EL (cell line): ENCODE data around the gene ALG6.
A peak's percentile ranks its signal among the peaks of the same experiment; 100 is the strongest.

Experiments used
- DNase-seq: peaks from one replicate; pipeline ENCODE4 v3.0.0-alpha.2; 2016

Gene ALG6

DNA sequence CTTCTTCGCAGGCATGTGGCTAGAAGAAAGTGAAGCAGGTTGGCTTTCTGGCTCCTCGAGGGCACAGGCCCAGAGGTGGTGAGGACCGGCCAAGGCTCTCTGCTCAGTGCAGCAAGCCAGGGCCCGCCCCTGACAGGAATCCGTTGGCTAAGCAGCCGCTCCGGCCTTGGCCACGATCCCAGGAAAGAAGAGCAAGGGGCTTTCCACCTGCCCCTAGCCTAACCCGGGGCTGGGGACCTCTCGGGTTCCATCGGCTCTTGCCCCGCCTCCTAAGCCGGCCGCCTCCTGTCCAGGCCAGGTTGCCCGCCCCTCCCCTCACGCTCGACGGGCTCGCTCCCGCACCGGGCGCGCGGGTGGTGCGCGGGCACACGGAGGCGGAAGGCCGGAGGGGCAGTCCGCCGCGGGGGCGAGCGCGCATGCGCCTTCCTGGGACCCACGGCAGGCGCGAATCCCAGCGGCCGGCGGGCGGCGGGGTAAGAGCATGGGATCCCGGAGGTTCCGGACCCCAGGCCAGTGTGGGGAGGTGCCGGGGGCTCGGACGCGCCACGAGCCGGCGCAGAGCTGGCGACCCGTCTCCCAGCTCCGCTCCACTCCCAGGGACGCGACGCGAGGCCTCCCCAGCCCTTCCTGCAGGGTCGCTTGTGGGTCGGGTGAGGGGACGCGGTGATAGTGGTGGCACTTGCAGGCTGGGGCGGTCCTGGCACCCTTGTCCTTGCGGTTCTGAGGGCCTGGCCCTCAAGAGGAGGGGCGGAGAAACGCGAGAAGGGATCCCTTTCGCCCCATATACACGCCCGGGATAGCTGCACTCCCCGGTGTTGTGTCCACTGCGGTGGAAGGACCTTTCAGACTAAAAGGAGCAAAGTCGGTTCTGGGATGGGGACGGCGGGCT, at the start of gene ALG6:
TSS of gene ALG6 (plus strand) at position 413 of the 889 bp plus-strand sequence. CDS start 3,351 bp downstream, outside the sequence.
- peak; percentile 95 for DNase-seq

DNA sequence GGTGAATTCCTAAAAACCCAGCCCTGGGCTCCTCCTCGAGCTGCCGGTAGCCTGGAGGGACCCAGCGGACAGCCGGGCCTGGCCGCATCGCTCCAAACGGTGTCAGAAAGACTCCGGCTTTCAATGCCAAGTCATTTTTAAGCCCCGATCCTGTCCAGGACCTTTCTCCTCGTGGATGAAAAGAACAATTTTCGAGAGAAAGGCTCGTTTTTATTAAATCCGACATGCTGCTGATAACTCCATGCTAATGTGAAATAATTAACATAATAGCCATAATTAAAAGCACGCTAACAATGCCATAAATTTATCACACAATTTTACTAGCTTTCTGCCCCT, 49.6 kb upstream of the ALG6 start:
- DNase-seq, result no peak

- no peak for DNase-seq
These were observed 49.0 kb upstream of the ALG6 start for GRCh38 chr1:63318201-63318979.

DNA sequence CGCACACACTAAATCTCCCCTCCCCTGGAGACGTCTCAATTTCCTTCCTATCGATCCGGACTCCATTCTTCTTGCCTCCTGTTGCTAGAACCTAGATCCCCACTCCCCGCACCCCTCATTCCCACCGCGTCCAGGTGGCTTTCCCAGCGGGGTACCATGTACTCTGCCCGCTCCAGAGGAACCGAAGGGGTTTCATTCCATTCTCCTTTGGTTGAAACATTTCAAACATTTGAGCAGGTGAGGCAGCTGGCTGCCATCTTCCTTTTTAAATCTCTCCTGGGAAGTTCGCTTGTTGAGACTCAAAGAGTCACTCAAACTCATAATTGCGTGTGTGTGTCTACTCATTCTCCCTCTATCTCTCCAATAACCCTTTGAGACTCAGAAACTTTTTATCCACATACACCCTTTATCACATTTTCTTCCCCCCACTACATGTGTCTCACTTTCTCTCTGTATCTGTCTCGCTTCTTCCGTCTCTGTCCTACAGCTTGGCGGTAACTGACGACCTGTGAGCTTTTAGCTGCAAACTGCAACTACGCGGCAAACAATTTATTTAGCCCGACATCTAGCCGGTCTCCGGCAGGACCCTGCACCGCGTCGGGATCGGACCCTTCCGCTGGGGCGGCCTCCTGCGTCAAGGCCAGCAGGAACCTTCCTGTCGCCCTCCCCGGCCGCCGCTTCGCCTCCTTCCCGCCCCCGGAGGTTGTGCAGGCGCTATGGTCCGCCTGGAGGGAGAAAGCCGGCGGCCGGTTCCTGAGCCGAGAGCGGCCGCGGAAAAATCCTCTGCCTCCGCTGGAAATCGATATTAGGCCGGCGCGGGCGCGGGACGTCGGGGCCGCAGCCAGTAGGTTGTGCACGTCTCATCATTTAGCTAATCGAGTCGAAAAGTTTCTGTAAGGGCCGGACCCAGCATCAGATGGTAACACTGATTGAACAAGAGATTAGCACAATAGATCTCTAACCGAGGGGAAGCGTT, 48.1 kb upstream of the ALG6 start:
- DNase-seq, result no peak

DNA sequence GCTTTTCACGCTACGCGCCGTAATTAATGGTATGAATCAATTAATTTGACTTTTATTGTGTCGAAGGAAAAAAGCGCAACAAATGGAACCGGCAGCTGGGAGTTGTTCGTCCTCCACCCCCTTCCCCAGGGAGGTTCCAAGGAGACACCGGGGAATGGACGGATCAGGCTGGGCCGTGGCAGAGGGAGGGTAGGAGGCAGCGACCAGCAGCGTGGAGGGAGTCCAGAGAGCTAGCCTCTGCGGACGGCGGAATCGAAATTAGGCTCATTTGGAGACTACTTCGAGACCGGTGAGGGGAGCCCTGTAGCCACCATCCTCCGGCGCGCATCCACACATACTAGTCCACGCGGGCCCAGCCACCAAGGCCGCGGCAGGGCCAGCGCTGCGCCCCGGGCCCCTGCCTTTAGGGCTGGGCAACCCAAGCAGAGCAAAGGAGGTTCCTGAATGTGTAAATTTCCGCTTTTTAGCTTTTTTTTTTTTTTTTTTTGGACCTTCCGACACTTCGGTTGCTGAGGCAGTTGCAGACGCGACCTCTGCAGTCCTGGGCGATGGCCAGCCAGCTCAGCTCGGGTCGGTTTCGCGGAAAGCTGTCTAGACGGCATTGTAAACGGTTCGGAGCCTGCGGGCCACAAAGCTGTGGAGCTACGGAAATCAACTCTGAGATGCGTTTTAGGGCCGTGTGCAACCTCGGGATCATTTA, 47.3 kb upstream of the ALG6 start:
- DNase-seq, result no peak

DNA sequence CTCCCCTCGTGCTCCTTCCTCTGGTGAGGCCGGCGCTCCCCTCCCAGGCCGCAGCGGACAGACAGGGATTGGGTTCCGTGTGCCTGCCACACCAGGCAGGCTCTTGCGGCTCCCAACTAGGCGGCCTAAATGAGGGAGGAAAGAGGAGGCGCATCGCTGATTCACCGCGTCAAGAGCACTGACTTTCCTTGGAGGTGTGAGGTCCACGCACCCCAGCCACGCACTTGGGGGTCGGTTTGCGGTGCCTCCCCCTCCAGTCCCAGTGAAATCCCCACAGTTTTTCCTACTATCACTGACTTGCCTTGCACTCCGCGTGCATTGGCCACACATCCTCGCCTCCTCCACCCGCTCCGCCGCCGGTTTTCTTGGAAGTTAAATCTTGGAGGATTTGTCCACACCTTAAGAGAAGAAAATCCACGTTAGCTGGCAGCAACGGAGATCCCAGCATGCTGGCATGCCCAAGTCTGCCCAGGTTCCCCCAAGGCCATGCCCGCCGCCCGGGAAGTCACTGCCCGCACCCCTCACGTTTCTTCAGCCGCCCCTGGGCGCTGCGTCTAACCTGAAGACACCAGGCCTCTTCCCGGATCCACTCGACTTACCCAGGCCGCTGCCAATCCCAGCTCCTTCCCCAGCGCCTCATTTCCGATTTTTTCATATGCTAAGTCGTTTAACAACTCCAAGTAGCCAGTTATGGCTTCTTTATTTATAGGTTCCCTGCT, 46.2 kb upstream of the ALG6 start:
- no peak for DNase-seq

GRCh38 chr1:63321785-63322113, 45.7 kb upstream of the ALG6 start:
- no peak for DNase-seq

DNA sequence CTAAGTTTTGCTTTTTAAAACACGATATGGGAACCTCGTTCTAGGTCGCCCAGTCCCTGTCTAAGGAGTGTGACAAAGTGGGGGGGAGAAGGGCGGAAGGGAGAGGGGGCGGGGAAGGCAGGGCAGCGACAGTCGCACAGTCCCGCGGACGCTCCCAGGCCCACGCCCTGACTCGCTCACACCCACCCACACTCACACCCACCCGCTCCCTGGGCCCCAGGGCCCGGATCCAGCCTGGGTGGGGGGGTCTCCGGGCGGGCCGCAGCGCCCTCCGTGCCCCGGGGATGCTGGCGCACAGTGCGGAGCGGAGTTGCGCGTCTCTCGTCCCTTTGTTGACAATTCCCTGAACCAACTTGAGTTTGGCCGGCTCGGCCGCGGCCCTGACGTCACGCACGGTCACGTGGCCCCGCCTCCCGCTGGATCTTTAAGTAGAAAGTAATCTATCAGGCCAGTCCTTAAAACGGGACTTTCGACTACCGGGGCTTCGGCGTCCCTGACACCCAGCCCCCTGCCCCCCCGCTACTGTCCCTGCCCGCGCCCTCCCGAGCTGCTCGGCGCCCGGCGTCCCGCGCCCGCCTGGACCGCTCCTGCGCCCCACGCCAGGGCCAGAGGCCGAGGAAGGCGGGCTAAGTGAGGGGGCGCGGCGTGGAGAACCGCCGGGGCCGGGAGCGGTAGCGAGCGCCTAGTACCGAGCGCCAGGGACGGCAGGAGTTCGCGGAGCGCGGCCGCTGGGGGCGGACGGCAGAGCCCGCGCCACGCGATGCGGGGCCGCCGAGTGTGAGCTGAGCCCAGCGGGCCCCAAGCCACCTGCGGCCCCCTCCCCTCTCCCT, 45.1 kb upstream of the ALG6 start, which contains the start of gene FOXD3:
TSS of gene FOXD3 (plus strand) at position 454 of the 830 bp plus-strand sequence. CDS start 492 bp downstream, outside the sequence.
- peak; percentile 56 for DNase-seq

- peak; percentile 37 for DNase-seq
These were observed 44.2 kb upstream of the ALG6 start for GRCh38 chr1:63322944-63323864.

DNA sequence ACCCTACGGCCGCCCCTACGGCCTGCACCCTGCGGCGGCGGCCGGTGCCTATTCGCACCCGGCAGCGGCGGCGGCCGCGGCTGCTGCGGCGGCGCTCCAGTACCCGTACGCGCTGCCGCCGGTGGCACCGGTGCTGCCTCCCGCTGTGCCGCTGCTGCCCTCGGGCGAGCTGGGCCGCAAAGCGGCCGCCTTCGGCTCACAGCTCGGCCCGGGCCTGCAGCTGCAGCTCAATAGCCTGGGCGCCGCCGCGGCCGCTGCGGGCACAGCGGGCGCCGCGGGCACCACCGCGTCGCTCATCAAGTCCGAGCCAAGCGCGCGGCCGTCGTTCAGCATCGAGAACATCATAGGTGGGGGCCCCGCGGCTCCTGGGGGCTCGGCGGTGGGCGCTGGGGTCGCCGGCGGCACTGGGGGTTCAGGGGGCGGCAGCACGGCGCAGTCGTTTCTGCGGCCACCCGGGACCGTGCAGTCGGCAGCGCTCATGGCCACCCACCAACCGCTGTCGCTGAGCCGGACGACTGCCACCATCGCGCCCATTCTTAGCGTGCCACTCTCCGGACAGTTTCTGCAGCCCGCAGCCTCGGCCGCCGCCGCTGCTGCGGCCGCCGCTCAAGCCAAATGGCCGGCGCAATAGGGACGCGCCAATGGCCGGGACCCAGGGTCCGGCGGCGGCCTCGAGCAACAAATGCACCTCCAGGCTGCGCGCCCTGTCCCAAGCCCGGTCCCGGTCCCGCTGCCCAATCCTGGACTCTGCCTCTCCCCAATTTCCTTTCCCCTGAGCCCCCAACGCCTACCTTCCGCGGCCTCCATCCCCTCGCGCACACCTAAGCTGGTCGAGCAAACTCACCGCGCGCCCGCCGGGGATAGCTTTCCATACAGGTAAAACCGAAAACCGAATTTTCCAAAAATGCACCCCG, 43.3 kb upstream of the ALG6 start:
- DNase-seq, result no peak

- DNase-seq, result no peak
These were observed 42.7 kb upstream of the ALG6 start for GRCh38 chr1:63324779-63325119.

DNA sequence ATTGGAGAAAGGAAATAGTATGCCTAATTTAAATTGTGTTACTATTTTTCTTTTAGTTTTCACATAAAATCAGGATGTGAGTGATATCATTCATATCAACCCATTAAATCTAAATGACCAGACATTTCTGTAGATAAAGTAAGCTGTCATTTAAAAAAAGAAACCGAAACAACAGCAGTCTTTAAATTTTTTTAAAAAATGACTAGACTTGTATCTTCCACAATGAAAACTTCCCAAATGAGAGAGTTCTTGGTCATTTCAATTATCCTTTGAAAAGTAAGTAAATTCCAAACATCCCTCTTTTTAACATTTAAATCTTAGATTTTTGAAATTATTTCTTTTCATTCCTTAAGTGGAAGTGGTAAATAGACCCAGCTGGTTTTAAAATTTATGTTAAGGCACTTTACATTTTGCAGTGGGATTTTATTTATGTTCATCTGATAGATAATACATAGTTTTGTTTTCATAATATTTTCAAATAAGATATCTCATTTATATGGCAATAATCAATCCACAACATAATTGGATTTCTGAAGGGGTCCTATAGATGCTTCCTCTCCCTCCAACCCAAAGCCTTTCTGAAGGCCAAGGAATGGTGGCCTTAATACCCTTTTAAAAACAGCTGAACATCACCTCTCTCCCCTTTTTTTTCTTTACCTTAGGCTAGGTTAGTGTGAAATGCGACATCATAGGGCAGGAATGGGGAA, 42.0 kb upstream of the ALG6 start:
- DNase-seq, result no peak

GRCh38 chr1:63326106-63326472, 41.3 kb upstream of the ALG6 start:
- DNase-seq, result no peak

GRCh38 chr1:63326473-63327380, 40.7 kb upstream of the ALG6 start:
- no peak for DNase-seq

GRCh38 chr1:63327417-63328054, 39.9 kb upstream of the ALG6 start:
- peak; percentile 74 for DNase-seq

DNA sequence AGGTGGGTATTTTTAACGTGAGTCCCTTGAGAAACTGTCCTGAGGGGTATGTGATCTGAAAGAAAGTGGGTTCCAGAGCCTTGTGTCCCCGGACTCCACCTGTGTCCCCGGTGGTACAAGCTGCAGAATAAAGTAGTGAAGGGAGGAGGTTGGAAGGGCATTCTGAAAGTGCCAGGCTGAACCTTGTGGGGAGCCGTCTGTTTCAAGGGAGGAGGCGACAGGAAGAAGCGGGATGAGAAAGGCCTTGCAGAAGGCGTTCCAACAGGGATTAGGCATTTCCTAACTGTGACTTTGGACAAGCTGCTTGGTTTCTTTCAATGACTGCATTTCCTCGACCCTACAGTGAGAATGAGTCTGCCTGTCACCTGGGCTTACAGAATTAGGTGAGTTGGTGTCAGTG, 39.3 kb upstream of the ALG6 start:
- DNase-seq, result no peak
